ENCODE results near the gene MAPT. TPM values are rescaled to one million over a fixed set of nuclear protein-coding genes. Genes with fewer than 3 reads are reported as not detected.

Gene MAPT
- total RNA-seq (2014; rRNA removed; shearing (Covaris generic)), result 3.5 and 4.0 TPM in 2 replicates
- 3.6 and 6.5 TPM in 2 replicates for polyA plus RNA-seq (2014; cell fraction: nucleus; rRNA removed)

GRCh38 chr17:45894022-45894784, at the start of gene MAPT:
Gene MAPT, plus strand, starts transcription at chr17:45894554. Its CDS starts 67,784 bp downstream, at chr17:45962338.
- peak; percentile 92 for DNase-seq (ENCODE audit: extremely low read depth, low read depth)

GRCh38 chr17:45844695-45845375, 49.5 kb upstream of the MAPT start, which contains the start of gene SPPL2C:
Gene SPPL2C, plus strand, starts transcription at chr17:45844881. Its CDS starts 26 bp downstream, at chr17:45844907.
- no peak for DNase-seq (ENCODE audit: extremely low read depth, low read depth)

- DNase-seq (ENCODE audit: extremely low read depth, low read depth), result no peak
Observed at GRCh38 chr17:45845376-45846185, 48.8 kb upstream of the MAPT start.

GRCh38 chr17:45846223-45846622, 48.1 kb upstream of the MAPT start:
- DNase-seq (ENCODE audit: extremely low read depth, low read depth), result no peak

GRCh38 chr17:45846646-45847045, 47.7 kb upstream of the MAPT start:
- DNase-seq (ENCODE audit: extremely low read depth, low read depth), result no peak

- no peak for DNase-seq (ENCODE audit: extremely low read depth, low read depth)
Observed at GRCh38 chr17:45847101-45847500, 47.3 kb upstream of the MAPT start.

- DNase-seq (ENCODE audit: extremely low read depth, low read depth), result no peak
Observed at GRCh38 chr17:45847747-45848146, 46.6 kb upstream of the MAPT start.

- no peak for DNase-seq (ENCODE audit: extremely low read depth, low read depth)
Observed at GRCh38 chr17:45848405-45848804, 45.9 kb upstream of the MAPT start.

- no peak for DNase-seq (ENCODE audit: extremely low read depth, low read depth)
Observed at GRCh38 chr17:45848868-45849535, 45.4 kb upstream of the MAPT start.

- no peak for DNase-seq (ENCODE audit: extremely low read depth, low read depth)
Observed at GRCh38 chr17:45849536-45849990, 44.8 kb upstream of the MAPT start.

- no peak for DNase-seq (ENCODE audit: extremely low read depth, low read depth)
Observed at GRCh38 chr17:45850011-45850410, 44.3 kb upstream of the MAPT start.

GRCh38 chr17:45850468-45850867, 43.9 kb upstream of the MAPT start:
- DNase-seq (ENCODE audit: extremely low read depth, low read depth), result no peak

- no peak for DNase-seq (ENCODE audit: extremely low read depth, low read depth)
Observed at GRCh38 chr17:45851022-45851421, 43.3 kb upstream of the MAPT start.

- no peak for DNase-seq (ENCODE audit: extremely low read depth, low read depth)
Observed at GRCh38 chr17:45851464-45851863, 42.9 kb upstream of the MAPT start.

- DNase-seq (ENCODE audit: extremely low read depth, low read depth), result no peak
Observed at GRCh38 chr17:45851873-45852272, 42.5 kb upstream of the MAPT start.

- peak; percentile 62 for DNase-seq (ENCODE audit: extremely low read depth, low read depth)
Observed at GRCh38 chr17:45852535-45853297, 41.6 kb upstream of the MAPT start.

GRCh38 chr17:45854209-45854608, 40.1 kb upstream of the MAPT start:
- DNase-seq (ENCODE audit: extremely low read depth, low read depth), result no peak

- no peak for DNase-seq (ENCODE audit: extremely low read depth, low read depth)
Observed at GRCh38 chr17:45855691-45856336, 38.5 kb upstream of the MAPT start.
